Suppressor macrophage treated with lipopolysaccharide for 4 hours (primary cell): ENCODE data around the gene CADM1.

Experiments
- DNase-seq: peaks from one replicate; pipeline ENCODE4 v3.0.0-alpha.2; 2020

The CADM1 gene

DNA sequence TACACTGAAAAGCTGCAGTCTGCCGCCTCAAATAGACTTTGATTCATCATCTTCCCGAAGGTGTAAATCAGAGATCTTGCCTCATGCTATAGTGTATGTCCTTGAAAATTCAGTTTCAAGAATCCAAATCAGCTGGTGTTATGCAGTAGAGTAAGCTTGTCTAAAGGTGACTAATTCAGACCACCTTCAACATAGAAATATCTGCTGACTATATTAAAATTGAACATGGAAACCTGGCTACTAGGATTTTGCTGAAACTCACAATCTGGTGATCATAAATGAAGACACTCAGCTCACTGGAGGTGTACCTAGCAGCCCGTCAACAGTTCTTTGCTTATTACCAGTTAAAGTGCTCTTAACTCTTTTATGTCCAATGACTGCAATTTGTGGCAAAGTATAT, 266.6 kb downstream of the CADM1 start:
- no peak for DNase-seq

DNA sequence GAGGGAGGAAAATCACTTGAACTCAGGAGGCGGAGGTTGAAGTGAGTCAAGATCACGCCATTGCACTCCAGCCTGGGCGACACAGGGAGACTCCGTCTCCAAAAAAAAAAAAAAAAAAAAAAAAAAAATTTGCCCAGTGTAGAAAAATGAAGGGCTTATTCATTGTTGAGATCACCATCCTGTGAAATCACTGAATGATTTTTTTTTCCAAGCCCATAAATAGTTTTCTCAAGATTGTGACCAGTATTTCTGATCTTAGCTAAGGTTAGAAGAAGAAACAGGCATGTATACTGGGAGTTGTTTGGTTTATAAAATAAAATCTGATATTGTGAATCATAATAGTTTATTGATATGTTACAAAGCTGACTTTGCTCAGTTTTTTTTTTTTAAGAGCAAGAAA, 269.4 kb downstream of the CADM1 start:
- DNase-seq, result no peak

DNA sequence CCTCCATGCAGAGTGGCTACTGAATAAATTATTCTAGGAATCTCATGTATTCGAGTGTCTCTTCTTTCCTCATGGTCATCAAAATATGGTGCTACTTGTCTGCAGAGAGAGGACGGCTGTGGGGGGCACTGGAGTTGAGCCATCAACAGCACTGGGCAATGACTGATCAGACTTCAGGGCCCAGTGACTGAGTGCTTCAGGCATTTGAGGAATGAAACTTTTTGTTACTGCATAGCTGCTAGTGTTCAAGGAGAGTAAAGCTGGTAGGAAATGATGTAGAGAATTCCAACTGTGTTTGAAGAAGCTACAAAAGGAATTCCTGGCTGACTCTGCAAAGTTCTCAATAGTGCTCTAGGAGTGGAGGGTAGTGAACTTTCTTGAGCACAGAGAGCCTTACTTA, 277.7 kb downstream of the CADM1 start:
- no peak for DNase-seq

DNA sequence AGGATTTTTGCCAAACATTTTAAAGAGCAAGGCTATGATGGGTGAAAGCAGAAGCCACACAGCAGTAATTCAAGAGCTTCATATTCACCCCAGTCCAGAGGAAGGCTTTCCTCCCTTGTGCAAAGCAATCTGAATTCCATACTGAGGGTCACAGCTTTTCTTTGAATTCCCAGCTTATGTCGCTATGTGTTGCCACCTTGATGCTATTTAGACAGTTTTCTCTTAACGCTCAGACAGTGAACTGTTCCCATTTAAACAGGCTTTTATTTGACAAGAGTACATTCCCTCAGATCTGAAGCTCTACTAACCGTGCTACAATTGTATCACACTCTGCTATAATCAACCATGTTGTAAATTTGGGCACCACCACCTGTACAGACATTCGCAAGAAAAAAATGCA, 279.7 kb downstream of the CADM1 start:
- no peak for DNase-seq

DNA sequence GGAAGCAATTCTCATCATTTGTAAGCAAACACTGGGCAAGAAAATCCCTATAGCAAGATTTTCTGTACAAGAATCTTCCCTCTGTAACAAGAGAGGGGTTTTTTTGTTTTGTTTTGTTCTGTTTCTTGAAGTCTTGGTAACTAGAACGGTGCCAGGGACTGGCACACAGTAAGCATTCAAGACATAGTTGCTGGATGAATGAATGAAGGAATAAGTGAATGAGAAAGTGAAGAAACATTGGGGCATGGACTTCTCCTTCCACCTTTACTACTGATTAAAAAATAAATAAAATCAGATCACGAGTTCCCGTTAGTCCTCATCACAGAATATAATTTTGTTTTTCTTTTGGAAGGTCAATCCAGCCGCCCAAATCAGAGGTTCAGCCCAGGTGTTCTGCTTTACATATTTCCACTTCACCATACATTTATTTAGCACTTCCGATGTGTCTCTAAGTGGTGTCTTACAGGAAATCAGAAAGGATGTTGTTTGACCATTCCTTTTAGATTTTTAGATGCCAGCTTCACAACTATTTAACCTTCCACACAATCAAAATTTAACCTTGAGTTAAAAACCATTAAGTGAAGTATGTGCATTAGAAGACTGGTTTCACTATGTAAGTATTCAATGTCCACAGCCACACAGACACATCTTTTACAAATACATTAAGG, 281.2 kb downstream of the CADM1 start:
- no peak for DNase-seq

DNA sequence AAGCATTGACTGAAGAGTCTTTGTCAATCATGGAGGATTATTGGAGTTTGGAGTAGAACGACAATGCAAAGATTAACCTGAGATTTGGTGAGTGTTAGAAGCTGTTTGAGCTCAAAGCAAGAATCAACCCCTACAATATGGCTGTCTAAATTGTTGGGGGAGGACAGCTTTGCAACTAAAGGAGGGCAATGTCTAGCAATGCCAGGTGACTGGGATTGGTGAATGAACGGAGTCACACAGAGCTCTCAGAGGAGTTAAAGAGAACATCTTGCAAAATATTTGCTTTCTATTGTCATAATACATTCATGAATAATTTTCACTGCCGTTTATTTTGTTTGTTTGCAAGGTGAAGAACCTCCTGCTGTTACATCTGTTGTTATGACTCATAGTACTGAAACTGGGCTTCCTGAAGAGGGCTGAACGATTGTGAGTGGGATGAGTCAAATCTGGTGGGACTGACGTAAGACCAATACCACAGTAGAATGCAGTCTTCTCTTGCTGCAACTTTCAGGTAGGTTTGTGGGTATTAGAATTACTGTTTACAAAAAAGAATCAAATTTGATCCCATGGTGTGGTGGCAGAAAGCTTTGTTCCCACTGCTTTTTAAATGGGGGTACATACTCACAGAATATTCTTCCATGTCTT, 281.9 kb downstream of the CADM1 start:
- DNase-seq, result no peak

DNA sequence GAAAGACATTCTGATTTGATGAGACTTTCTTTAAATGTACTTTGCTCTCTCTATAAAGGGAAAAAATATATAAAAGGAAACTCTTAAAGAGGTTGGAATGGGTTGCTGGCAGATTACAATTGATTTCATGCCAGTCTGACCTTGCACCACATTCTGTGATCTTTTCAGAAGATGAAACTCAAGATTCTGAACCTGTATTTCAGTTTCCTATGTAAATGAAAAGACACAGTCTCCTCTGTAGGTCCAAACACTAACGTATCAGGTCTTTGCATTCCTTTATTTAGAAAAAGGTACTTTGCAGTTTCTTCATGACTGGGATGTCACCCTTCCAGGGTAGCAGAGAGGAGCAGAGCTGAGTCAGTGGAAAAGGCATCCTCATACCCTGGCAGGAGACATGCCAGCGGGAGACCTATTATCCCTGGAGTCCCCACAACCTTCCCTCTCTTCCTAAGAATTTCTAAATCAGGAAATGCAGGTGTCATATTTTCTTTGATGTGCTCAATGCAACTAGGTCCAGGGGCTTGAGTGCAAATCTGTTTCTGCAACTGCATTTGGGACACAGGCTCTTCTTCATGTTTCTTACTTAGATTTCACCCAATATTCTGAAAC, 282.6 kb downstream of the CADM1 start:
- no peak for DNase-seq

DNA sequence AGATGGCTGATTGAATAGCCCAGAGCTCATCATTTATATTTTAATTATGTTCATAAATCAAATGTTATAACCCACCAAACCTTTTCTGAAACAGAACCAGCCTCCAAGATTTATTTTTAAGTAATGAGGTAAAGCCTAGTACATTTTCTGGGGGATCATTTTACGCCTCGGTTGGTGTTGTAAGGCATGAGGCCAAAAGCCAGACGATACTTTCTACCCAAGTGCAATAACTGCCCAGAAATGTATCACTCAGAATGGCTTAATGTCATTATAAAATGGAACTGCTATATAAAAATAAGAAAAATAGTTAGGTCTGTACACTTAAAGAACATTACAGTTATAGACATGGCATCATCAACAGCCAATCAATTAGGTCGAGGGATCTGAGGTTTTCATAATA, 283.3 kb downstream of the CADM1 start:
- DNase-seq, result no peak

DNA sequence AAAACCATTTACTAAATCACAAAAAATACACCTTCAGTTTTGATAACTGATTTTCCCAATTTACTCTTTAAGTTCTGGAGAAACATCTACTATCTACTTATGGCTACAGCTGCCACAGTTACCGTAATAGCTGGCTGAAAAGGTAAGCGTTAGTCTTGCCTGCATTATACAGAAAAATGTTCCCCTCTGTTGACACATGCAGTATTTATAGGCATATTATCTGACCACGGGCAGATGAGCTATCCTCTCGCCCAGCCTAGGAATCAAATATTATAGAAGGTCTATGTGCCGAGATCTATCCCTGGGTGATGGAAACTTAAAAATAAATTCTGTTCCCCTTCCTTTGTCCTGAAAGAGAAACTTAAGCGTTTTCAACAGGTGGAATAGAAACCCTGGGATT, 283.8 kb downstream of the CADM1 start:
- DNase-seq, result no peak

DNA sequence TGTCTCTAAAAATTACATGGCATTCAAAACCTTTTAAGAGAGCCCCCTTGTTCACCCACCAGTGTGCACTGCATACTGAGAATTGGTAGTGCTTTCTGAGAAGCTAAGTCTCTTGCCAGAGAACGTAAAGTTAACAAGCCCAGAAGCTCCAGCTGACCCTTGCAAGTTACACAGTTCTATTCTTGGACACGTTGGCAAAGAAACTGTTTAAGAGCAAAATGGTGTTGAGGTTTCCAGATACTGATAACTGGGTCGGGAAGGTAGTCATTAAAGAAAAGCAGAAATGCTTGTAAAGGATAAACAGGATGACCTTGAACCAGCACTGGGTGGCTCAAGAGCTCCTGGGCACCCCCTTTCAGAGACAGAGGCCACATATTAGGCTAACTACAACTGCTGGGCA, 284.8 kb downstream of the CADM1 start:
- no peak for DNase-seq

DNA sequence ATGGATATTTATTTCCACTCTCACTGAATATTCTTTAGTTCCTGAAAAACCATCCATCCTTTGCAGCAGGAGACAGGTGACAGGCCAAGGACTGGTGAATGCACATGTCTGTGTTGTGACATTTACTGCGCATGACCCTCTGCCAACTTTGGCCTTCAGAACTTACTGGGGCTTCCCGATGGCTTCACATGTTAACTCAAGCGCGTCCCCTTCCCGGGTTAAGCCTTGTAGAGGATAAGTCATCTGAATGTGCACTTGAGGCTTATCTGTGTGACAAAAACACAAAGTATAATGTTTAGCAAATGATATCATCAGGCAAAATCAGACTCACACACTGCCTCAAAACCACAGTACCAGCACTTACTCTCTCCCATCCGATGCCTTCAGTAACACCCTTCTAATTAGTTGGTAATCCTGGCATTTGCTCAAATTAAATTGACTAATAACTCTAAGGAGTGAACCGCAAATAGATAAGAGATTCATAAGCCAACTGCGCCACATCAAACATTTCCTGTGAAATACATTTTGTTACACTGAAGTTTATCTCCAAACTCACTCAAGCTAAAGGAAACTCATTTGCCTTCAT, 286.4 kb downstream of the CADM1 start:
- DNase-seq, result no peak

DNA sequence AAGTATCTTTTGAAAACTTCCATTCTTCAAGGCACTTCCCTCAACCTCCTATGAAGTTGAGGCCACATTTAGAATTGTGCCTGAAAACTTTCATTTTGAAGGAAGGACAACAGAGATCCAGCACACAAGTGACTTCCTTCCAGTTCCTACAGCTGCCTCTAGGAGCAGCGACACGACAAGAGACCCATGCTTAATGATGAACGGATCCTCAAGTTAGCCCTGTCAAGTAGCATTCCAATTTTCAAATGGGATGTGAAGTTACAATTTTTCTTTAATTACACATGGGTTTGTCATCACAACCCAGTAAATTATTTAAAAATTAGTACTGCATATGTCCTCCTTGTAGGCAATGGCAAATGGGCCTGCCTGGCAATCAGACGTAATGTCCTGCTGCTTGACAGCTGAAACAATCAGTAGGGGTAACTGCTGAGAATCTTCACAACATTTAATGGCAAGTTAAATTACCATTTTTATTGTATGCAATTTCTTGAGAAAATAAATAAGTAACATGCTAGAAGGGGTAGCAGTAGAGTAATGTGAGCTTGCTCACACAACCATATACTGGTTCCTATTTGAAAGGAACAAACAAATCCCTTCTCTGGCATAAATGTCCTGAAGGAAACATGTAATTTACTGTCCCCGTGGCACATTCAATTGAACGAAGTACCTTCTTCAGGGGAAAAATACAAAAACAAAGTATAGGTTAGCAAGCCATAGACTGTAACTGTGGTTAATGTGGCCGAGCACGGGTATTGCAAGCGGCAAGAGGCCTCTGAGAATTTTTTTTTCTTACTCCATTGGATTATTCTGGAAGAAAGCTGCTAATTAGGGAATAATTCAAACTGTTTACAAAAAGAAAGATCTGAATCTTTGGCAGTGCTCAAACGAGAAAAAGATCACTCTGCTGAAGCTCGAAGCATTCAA, 288.3 kb downstream of the CADM1 start:
- DNase-seq, result no peak

DNA sequence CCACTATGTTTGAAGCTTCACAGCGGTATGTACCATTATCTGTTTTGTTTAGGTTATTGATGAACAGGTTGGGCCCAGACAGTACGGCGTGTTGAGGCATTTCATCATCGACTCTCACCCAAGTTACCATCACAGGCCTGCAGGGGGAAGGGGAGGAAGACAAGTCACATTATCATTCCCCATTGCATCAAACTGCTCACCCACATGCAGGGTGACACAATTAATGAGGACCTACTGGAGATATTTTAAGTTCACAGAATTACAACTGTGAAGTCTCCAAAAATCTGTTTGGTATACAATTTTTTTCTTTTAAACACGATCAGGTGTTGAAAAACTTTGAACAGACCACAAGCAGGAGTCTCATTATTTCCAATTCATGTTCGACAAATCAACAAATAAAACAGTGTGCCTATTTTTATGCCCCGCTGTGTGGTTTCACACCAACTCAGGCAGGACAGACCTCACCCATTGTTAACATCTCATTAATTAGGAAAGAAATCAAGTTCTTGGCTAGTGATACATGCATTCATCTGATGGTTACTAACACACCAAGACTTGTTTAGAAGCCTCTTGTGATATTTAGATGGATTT, 289.5 kb downstream of the CADM1 start:
- no peak for DNase-seq

DNA sequence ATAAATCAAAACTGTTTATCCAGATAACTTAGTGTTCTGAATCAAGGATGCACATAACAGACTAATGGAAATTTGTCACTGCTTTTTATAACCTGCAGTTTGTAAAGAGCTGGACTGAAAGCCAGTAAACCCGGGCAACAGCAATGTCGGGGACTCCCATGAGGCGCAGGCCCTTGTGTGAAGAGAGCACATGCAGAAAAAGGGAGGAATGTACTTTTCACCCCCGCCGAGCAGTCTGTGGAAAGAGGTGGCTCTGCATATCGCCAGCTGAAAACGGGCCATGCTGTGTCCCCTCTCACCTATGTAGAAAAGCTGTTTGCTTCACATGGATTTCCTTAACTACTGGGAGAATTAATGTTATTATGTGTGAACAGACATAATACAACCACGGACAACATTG, 291.2 kb downstream of the CADM1 start:
- DNase-seq, result no peak

DNA sequence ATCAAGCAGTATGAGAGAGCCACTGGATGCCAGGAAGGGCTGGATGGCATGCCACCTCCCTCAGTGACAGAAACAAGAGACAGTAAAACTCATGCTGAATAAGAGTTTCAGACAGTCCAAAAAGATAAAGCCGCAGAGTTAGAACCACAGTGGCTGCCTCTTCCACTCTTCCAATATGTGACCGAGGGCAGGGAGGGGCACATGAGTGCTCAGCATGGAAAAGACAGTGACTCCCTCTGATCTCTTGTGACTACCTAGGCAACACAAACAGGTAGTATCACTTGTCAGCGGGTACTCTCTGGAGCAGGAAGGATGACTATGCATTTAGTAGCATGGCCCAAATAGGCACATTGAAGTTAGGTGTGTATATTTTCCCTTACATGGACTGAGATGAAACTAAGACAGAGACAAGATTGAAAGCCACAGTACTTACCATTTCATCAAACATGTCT, 295.4 kb downstream of the CADM1 start:
- DNase-seq, result no peak

DNA sequence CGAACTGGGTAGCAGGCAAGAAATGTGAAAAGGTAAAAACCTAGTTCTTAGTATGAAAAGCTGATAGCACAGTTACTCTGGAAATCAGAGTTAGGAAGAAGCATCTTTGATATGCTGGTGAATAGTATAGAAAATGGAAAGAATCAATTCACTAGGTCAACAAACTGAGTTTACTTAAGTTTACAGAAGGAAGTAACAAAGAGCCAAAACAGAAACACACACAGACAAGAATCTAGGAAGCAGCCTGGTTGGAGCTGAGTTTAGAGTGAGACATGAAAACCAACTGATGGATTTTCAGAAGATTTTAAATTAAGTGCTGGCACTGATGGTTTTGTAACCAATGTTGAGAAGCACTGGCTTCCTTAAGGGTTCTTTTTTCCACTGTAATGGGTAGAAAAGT, 296.3 kb downstream of the CADM1 start:
- no peak for DNase-seq

DNA sequence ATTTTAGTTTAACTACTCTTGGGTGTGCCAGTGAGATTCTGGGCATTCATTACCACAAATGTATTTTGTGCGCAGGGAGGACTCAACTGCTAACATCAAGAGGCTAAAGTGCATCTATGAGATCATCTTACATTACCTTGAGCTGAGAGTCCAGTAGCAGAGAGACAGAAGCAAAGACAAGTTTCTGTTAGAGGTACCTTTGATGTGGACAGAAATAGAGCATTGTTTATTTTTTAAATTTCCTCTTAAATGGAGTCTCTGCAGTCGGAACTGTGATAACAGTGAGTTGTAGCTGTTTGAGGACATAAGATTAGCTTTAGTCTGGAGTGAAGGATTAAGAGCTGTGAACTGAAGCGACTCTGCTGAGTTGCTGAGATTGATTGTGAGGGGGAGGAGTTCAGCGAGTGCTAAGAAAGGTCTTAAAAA, 297.0 kb downstream of the CADM1 start:
- no peak for DNase-seq

DNA sequence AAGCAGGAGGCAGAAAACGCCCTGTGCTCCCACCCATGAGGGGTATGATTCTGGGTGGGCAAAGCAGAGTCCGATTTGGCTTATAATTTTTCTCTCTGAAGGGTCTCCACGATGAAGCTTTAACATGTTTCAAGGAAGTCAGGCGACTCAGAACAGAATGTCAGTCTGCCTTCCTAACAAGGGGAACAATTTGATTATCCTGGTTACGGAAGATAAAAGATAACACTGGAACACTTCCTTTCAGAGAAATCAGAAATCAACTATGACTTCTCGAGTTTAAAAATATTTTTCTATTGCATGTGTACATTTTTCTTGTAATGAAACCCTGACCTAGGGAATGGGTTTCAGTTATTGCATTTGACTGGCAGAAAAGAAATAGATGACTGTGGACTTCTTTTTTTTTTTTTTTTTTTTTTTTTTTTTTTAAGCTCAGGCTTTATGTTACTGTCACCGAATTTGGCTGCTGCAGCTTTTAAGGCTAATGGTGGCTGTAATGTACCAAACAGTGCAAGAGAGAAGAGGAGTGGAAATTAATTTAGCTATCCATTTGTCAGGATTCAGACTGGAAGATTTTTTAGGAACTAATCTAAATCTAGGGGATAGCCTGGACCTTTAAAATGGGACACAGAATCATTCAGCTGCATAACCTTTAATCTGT, 297.7 kb downstream of the CADM1 start:
- no peak for DNase-seq

DNA sequence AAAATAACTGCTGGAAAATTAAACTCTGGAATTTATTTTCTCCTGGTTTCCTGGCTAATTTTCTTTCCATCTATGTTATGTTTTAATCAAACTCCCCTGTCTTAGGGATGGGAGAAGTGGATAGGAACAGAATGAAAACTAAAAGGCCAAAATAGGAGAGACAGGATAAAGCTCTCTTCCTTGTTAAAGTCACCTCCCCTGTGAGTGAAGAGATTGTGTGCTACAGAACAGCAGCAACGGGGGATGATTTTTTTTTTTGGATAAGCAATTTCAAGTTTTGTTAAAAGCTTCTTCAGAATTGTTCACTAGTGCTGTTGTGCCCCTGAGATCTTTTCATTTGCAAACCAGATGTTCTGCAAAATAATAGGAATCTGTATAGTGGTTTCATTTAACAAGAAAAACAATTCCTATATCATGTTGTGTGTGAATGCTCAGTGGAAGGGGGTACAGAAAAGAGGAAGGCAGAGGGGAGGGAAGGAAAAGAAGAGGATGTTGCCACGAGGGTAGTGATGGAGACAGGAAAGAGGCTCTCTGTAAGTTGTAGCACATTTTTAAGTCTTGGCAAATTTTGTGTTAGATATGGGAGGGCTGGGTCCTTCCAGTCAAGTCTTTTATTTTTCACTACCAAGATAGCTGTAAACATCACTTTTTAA, 301.2 kb downstream of the CADM1 start:
- DNase-seq, result no peak

DNA sequence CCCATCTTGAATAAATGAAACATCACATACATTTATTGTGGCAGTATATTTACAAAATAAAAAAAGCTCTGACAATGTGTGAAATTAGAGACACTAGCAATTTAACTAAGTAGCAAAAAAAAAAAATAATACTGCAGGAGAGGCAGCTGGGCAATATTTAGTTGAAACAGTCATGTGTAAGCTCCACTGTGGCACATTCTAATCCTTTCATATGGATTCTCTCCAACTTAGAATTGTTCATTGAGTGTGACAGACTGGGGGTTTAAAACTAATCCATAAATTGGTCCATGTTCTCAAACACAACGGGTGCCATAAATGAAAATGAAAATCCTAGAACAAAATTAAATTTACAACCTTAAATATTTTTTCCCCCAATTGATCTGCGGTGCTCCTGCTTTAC, 302.1 kb downstream of the CADM1 start:
- no peak for DNase-seq

DNA sequence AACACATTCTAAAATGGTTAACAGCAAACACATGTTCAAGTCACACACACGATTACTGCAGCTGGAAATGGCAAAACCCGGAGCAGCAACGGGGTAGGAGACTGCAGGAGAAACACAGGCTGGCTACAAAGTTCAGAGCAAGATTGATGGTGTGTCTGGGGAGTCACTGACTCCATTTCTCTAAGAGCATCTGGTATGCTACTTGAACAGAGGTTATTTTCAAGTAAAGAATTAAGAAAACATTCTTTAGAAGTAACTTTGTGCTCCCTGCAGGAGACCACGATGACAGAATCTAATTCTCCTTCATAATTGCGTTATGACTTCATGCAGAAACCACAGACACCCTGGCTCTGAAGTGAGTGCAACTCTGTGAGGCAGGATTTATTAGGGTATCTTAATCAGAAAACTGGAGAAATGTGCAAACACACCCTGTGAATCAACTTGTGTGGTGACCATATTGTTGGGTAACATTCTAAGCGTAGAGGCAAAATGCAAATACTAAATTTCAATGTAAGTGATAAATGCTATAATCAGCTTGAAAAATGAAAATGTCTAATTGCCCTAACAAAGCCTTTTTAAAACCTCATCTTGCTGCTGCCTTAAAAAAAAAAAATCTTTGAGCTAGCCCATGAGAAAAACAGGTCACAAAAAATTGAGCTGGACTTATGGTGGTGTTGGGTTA, 303.0 kb downstream of the CADM1 start:
- no peak for DNase-seq
